Gastrocnemius medialis (tissue), 4 donors: ENCODE results near the gene SYNRG.

Source experiments
- POLR2A ChIP-seq, 2 donors: fragments of 450-650 bp; IDR thresholded peaks; one replicate each; pipeline ENCODE4 v1.6.1; 2017; ENCODE audit warnings: antibody characterized with exemption in 2 of 2, mild to moderate bottlenecking in 2 of 2, moderate library complexity in 2 of 2
- TF ChIP-seq, protein P1 (sequence below), 5 experiments: fragments of 450-650 bp in 3 of 5; fragments of 200-600 bp in 2 of 5; sonication (generic) in 2 of 5; IDR thresholded peaks in 4 of 5; conservative IDR thresholded peaks in 1 of 5; 1 replicate in 4 of 5; 2 replicates in 1 of 5; pipeline ENCODE4 v1.5.1; 2016 to 2019; ENCODE audit warnings: antibody characterized with exemption in 5 of 5, mild to moderate bottlenecking in 3 of 5, moderate library complexity in 3 of 5

DNA sequence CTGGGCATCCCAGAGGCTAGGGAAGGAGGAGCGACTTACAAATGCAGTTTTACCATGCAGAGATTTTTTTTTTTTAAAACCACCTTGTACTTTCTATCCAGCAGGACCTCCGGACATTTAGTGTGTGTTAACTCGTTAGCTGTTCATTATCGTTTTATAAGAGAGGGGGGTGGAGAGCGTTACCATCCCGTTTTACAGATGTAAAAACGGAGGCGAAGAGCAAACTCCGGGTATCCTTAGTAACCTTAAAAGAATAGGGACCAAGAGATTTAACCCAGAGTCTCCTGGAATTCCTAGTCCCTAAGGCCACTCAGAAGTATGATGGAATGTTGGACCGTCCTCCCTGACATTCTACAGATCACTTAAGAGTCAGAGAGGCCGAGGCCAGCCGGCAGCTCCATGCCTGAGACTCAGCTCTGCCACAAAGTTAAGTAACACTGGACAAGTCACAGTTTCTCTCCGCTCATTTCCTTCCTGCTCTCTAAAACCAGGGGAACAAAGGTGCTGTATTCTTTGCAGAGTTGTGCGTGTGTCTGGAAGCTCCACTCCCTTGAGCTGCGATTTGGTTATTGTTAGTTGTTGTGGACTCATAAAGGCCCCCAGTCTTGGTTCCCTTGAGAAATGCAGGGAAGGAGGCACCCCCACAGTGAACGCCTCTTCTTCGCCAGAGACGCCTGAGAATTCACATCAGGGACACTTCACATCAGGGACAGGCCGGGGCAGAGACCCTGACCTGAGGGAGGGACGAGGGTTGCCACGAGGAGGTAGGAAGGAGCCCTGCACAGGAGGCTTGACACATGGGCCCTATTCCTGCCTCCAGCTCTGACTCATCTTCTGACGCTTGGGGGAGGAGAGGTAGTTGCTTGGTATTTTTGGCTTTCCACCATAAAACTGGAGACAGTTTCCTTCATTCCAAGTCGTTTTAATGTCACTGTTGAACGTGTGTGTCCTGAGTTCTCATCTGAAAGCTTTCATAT lies 118.3 kb downstream of the SYNRG start:
- TF ChIP-seq POLR2A (IDR thresholded peaks at IDR 0.05), result peak in 1 of 2 donors; percentile 42
- TF ChIP-seq, protein P1, sequence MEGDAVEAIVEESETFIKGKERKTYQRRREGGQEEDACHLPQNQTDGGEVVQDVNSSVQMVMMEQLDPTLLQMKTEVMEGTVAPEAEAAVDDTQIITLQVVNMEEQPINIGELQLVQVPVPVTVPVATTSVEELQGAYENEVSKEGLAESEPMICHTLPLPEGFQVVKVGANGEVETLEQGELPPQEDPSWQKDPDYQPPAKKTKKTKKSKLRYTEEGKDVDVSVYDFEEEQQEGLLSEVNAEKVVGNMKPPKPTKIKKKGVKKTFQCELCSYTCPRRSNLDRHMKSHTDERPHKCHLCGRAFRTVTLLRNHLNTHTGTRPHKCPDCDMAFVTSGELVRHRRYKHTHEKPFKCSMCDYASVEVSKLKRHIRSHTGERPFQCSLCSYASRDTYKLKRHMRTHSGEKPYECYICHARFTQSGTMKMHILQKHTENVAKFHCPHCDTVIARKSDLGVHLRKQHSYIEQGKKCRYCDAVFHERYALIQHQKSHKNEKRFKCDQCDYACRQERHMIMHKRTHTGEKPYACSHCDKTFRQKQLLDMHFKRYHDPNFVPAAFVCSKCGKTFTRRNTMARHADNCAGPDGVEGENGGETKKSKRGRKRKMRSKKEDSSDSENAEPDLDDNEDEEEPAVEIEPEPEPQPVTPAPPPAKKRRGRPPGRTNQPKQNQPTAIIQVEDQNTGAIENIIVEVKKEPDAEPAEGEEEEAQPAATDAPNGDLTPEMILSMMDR (IDR thresholded peaks at IDR 0.05 in 4 of 5, conservative IDR thresholded peaks at IDR 0.05 in 1 of 5), result no peak
